Activated CD4-positive, alpha-beta T cell treated with anti-CD3 and anti-CD28 coated beads, Interleukin-2, Interleukin-6, amounts not matched to agents 100 ng/mL and 50 ng/mL, durations not matched to agents 16 hours and 8 hours (primary cell): ENCODE data around the gene AMBP.

Experiments
- DNase-seq: peaks from one replicate; pipeline ENCODE4 v3.0.0-alpha.2; 2020

The AMBP gene

GRCh38 chr9:114029311-114030170, 48.6 kb downstream of the AMBP start:
- no peak for DNase-seq

GRCh38 chr9:114028646-114029045, 49.5 kb downstream of the AMBP start:
- DNase-seq: no peak

GRCh38 chr9:114027863-114028465, 50.1 kb downstream of the AMBP start:
- no peak for DNase-seq

- DNase-seq: no peak
Measured at GRCh38 chr9:114027159-114027862, 50.8 kb downstream of the AMBP start.

- no peak for DNase-seq
Measured at GRCh38 chr9:114026335-114026734, 51.8 kb downstream of the AMBP start.

- no peak for DNase-seq
Measured at GRCh38 chr9:114025760-114026159, 52.3 kb downstream of the AMBP start.

- DNase-seq: no peak
Measured at GRCh38 chr9:114025196-114025753, 52.8 kb downstream of the AMBP start.

- DNase-seq: no peak
Measured at GRCh38 chr9:114023961-114024360, 54.1 kb downstream of the AMBP start.

- no peak for DNase-seq
Measured at GRCh38 chr9:114021578-114021977, 56.5 kb downstream of the AMBP start.

- DNase-seq: no peak
Measured at GRCh38 chr9:114017741-114018715, 60.1 kb downstream of the AMBP start.

GRCh38 chr9:114016629-114017423, 61.3 kb downstream of the AMBP start:
- no peak for DNase-seq

GRCh38 chr9:114016101-114016500, 62.0 kb downstream of the AMBP start:
- DNase-seq: no peak

- no peak for DNase-seq
Measured at GRCh38 chr9:114015607-114016006, 62.5 kb downstream of the AMBP start.

- DNase-seq: no peak
Measured at GRCh38 chr9:114014044-114014443, 64.1 kb downstream of the AMBP start.

GRCh38 chr9:114012126-114012525, 66.0 kb downstream of the AMBP start:
- no peak for DNase-seq

- no peak for DNase-seq
Measured at GRCh38 chr9:114011313-114011712, 66.8 kb downstream of the AMBP start.
